HG02571 (cell line): ENCODE results near the gene CPA2.
"Not testable (repeated sequence)": the region's sequence is repeated elsewhere in the genome, so short reads cannot be mapped to it uniquely, and the experiment has no call there.

Experiments used
- ATAC-seq: cut with Tn5 transposase; IDR thresholded peaks from one replicate; pipeline ENCODE4 v1.9.1; 2021; ENCODE audit warnings: mild to moderate bottlenecking, moderate library complexity; ENCODE audit not compliant: unreplicated experiment

CPA2 gene

DNA sequence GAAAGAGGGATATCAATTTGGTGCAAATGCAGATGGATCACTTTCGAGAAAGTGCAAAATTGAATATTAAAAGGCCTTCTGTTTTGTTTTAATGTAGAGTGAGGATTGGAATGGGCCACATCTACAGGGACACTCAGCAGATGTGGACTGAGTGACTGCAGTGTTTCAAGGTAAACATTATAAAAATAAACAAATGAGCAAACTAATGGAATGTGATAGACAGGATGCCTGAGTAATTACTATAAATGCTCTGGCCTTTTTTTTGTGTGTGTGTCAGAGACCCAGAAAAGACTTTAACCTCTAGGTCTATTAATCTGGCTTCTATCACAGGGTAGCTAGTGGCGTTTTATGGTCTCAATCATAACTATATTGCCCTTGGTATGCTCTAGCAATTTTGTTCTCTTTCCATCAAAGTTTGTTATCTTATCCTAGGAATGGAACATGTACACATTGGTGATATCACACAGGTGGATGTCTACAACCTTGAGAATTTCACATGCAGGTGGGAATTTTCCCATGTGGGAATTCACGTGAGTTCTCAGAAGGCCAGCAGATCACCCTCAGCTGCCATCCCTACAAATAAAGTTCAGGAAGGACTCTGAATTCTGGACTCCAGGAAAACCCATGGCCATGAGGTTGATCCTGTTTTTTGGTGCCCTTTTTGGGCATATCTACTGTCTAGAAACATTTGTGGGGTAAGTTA lies at the start of gene CPA2:
TSS of gene CPA2 (plus strand) at position 606 of the 703 bp plus-strand sequence. CDS start at position 625, 19 bp downstream.
- no peak for ATAC-seq

DNA sequence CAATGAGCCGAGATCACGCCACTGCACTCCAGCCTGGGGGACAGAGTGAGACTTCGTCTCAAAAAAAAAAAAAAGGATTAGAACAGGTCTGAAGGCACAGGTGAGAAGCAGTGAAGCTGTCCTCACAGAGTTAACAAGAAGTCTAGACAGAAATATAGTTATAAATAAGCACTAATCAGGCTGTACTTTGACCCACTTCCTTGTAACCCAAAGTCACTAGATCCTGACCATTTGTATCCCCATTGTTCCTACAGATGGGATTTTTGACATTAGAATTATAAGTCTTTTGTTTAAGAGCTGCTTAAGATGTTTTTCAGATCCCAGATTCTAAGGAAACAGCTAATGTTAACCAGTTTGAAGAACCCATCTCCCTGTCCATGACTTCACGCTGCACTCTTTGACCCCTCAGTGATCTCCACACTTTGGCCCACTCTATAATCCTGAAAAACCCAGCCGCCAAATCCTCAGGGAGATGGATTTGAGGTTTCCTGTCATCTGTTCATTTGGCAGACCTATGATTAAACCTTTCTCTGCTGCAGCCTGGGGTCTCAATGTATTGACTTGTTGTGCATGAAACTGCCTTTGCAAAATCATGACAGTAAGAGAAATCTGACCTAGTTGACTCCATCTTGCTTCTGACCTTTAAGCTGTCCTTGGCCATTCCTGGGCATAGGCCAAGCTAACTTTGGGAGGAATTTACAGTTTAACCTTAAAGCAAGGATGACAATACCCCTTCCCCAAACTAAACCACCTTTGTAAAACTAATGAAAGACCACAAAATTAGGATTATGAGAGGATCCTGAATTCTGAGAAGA lies 47.6 kb upstream of the CPA2 start:
- ATAC-seq, result no peak

DNA sequence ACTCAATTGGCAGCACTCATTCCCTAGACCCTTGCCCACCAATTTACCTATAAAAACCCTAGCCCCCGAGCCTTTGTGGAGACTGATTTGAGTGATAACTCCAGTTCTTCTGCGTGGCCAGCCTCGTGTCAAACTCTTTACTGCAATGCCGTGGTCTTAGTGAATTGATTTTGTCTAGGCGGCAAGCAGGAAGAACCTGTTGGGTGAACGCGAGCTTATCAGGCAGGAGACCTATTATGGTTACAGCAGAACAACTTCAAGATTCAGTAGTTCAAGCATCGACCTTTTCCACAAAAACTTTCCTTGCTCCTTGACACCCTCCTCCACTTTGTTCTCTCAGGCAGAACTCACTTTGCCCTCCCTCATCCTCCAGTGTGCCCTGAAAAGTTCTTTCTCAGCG lies 46.8 kb upstream of the CPA2 start:
- no peak for ATAC-seq

DNA sequence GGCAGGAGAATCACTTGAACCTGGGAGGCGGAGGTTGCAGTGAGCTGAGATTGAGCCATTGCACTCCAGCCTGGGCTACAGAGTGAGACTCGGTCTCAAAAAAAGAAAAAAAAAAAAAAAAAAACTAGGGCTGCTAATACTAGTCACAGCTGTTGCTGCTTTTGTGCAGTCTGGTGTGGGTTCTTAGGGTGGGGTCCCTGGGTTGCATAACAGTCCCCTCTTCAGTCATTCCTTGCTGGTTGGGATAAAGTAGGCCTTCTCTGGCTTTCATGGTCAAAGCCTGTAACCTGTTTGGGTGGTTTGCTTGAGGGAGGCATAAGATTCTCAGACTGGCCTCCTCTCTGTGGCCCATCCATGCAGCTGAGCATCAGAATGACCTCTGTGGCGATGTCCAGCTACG lies 44.9 kb upstream of the CPA2 start:
- ATAC-seq, result no peak

DNA sequence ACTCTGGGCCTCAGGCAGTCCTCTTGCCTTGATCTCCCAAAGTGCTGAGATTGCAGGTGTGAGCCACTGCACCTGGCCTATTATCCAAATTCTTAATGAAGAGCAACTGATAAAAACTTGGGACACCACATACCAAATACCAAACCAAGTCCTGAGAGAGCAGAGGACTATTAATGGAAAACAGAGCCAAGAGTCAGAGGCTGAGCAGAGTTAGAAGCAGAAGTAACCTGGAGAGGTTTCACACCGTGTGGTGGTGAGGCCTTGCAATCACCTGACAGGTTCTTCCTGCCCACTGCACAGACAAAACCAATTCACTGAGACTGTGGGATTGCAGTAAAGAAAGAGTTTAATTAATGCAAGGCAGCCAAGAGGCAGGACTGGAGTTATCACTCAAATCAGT lies 43.0 kb upstream of the CPA2 start:
- ATAC-seq, result no peak

DNA sequence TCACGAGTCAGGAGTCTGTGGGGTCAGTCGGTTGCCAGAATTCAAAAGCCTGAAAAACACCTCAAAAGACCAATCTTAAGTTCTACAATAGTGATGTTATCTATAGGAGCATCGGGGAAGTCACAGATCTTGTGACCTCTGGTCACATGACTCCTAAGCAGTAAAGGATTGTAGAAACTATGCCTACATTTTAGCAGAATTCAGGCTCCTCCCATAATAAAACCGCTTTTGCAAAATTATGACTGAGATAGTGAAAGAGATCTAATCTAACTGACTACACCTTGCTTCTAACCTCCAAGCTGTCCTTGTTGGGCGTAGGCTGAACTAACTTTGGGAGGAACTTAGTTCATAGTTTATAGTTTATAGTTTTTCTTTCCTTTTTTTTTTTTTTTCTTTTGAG lies 42.5 kb upstream of the CPA2 start:
- no peak for ATAC-seq

DNA sequence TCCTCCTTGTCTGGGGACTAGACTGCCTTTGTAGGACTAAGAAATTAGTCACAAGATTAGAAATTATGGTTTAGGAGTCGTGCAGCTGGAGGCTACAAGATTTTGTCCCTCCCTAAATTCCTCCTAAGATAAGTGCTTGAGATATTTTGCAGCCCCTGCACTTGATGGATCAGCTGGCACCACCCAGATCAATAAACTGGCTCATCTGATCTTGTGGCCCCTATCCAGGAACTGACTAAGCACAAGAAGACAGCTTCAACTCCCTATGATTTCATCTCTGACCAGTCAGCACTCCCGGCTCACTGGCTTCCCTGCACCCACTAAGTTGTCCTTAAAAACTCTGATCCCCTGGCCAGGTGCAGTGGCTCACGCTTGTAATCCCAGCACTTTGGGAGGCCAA lies 41.7 kb upstream of the CPA2 start:
- not testable (repeated sequence) for ATAC-seq

DNA sequence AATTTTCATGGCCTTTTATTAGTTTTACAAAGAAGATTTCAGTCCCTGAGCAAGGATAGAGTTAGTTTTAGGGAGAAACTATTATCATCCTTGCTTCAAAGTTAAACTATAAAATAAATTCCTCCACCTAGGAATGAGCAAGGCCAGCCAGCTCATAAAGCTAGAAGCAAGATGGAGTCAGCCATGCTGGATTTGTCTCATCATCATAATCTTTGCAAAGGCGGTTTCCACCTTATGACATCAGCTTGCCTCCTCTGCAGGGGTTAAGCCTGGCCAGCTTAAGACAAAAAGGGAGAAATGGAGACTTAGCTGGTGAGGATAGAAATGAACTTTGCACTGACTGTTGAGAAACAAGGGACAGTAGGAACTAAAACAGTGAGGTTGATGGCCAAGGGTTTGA lies 40.3 kb upstream of the CPA2 start:
- no peak for ATAC-seq

DNA sequence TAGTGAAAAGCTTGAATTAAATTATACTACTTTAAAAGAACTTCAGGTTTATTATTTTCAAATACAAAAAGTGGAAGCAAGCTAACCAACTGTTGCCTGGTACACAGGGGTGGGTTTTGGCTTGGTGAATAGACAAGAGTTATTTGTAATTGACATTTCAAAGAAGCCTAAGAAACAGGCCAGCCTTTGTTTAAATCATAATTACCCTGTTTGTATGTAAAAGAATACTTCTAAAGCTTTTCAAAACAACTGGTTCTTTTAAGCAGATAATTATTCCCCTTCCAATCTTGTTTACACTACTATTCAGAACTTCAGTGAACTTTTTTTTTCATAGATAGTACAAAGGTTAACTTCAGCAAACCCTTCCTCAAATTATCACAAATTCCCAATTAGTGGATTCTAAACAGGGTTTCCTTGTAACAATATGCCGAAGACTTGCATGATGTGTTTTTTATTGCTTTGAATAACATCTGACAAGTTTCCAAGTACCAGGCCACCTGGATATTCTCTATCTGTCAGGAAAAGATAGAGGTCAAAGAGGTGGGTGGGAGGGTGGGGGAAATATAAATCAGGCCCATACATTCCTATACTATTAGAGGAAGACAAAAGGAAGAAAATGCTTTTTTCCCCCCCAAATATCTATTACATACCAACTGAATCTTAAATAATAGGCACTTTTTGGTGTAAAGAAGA lies 38.6 kb upstream of the CPA2 start:
- ATAC-seq, result no peak

DNA sequence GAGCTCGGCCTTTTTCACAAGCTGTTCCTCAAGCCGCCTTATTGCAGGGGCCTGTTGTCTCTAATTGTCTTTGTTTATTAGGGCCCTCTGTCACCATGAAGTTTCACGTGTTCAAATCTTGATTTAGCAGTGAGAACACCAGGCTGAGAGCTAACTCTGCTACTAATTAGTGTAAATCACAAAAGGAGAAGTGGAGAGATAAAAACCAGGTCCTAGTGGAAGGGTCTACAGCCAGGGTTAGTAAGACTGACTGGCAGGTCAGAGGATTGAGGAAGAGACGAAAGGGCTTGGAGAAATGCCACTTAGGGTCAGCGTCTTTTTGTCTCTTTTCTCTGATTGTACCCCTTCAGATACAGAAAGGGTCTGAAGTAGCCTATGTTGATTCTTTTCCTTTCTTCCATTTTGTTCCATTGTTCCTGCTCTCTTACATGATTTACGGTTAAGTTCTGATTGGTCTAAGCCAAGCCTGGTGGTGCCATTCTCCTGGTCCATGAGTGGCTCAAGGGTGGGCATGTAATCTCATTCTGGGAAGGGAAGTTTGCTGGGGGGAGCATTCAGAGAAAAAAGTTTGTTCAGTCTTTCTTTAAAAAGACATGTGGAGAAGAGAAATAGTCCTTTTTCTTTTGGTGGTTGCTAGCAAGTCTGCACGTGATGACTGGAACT lies 37.7 kb upstream of the CPA2 start:
- no peak for ATAC-seq

DNA sequence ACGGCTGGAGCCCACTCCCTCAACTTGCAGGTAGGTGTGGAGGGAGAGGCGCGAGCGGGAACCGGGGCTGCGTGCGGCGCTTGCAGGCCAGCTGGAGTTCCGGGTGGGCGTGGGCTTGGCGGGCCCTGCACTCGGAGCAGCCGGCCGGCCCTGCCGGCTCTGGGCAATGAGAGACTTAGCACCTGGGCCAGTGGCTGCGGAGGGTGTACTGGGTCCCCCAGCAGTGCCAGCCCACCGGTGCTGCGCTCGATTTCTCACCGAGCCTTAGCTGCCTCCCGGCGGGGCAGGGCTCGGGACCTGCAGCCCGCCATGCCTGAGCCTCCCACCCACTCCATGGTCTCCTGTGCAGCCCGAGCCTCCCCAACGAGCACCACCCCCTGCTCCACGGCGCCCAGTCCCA lies 36.7 kb upstream of the CPA2 start:
- not testable (repeated sequence) for ATAC-seq

DNA sequence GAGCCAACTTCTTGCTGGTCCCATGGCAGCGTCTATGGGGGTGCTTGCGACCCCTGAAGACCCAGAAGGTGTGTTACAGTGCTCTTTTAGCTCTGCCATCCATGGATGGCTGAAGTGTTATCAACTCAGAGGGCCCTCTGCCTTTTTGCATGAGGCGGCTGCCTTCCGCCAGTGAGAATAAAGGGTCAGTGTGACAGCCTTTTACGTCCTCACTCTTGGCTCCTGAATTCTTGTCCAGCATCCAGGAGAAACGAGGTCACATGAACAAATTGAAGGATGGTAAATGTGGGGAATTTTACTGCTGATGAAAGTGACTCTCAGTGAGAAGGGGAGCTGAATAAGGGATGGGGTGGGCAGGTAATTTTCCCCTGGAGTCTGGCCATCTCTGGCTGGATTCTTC lies 34.9 kb upstream of the CPA2 start:
- ATAC-seq, result no peak

DNA sequence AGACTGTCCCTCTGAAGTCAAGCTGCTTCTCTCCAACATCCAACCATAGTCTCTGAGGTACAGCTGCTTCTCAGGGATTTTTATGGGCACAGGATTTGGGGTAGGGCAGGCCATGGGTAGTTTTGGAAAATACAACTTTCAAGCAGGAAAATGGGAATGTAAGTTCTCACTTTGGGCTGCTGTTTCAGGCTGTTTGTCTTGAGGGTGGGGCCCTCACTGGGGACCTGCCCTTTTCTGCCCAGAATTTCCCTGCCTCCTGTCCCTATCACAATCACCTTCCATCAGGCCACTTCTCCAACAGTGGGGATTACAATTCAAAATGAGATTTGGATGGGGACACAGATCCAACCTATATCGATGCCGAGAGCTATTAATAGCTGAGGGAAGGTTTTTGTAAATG lies 34.5 kb upstream of the CPA2 start:
- no peak for ATAC-seq

DNA sequence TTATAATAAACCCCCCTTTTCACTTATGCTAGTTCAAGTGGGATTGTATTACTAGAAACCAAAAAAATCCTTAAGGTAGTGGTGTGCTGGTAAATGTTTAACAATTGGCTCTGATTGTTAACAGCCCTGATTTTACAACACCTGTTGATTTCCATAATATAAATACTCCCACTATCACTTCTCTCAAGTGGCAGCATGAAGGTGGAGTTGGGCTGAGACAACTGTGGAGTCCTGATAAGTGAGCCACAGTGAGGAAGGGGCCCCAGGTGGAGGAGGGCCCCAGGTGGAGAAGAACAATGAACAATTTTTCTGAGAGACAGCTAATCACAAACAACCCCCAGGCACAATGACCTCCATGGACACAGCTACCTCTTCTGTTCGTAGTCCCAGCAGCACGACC lies 32.6 kb upstream of the CPA2 start:
- no peak for ATAC-seq

DNA sequence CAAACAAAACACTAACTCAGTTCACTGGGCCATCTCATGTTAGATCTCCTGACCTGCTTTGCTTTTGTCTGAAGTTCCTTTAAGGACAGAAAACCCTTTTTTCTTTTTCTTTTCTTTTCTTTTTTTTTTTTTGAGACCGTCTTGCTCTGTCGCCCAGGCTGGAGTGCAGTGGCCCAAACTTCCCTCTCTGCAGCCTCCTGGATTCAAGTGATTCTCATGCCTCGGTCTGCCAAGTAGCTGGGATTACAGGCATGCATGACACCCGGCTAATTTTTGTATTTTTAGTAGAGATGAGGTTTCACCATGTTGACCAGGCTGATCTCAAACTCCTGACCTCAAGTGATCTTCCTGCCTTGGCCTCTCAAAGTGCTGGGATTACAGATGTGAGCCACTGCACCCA lies 30.3 kb upstream of the CPA2 start:
- not testable (repeated sequence) for ATAC-seq

DNA sequence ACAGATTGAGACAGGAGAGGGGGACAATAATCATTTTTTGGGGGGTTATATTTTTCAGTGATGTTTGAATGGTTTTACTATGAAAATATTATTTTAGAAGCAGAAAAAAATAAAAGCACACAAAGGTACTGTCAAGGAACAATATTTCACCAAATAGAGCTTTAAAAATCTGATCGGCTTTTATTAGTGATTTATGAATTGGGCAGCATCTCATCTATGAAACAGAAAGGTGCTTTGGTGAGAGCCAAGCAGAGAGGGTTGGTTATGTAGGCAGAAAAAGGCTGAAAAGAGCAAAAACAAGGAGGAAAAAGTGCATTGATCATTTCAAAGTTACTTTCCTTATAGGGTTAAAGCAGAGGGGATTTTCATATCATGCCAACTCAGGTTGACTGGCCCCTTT lies 26.4 kb upstream of the CPA2 start:
- no peak for ATAC-seq

DNA sequence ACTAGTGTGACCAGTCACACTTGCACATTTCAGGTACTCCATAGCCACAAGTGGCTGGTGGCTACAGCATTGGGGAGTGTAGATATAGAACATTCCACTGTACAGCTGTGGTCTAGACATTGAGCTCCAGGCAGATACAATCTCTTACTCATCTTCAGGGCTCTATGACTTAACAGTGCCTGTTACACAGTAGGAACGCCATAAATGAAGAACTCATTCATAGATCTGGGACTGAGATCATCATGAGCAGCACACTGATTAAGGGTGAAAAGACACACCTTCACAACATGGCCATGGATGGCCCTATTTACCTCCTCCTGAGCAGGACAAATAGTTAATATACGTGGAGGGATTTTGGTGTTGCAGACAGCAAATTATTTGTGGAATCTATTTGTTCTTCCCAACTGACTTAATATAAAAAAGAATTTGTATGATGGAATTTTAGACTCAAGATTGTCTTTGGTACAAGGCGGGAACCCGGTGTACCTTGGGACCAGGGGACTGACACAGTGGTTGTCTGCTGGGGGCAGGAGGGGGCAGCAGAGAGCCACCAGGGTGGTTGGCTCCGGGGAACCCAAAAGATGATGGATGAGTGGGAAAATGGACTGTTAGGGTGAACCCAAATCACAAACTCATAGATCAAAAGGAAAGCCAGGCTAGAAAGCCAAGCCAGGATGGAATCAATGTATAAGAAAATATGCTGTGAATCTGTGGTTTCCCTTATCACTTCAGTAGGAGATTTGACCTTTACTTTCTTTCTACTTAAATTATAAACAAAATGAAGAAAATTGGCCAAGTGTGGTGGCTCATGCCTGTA lies 24.3 kb upstream of the CPA2 start:
- no peak for ATAC-seq

DNA sequence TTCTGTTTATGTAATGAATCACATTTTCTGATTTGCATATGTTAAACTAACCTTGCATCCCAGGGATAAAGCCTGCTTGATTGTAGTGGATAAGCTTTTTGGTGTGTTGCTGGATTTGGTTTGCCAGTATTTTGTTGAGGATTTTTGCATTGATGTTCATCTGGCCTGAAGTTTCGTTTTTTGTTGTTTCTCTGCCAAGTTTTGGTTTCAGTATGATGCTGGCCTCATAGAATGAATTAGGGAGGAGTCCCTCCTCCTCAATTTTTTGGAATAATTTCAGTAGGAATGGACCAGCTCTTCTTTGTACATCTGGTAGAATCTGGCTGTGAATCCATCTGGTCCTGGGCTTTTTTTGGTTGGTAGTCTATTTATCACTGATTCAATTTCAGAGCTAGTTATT lies 23.2 kb upstream of the CPA2 start:
- not testable (repeated sequence) for ATAC-seq

DNA sequence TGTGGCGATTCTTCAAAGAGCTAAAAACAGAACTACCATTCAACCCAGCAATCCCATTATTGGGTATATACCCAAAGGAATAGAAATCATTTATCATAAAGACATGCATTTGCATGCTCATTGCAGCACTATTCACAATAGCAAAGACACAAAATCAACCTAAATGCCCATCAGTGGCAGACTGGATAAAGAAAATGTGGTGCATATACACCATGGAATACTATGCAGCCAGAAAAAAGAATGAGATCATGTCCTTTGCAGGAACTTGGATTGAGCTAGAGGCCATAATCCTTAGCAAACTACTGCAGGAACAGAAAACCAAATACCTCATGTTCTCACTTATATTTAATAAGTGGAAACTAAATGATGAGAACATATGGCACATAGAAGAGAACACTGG lies 20.2 kb upstream of the CPA2 start:
- not testable (repeated sequence) for ATAC-seq

DNA sequence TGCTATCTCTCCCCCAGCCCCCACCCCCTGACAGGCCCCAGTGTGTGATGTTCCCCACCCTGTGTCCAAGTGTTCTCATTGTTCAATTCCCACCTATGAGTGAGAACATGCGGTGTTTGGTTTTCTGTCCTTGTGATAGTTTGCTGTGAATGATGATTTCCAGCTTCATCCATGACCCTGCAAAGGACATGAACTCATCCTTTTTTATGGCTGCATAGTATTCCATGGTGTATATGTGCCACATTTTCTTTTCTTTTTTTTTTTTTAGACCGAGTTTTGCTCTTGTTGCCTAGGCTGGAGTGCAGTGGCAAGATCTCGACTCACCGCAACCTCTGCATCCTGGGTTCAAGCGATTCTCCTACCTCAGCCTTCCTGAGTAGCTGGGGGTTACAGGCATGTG lies 17.8 kb upstream of the CPA2 start:
- not testable (repeated sequence) for ATAC-seq
